ENCODE measurements around the gene GAL3ST1.
A peak's percentile ranks its signal among the peaks of the same experiment; 100 is the strongest.

GAL3ST1 gene

GRCh38 chr22:30591588-30592359 lies 17.3 kb upstream of the GAL3ST1 start, which contains the start of gene PES1:
PES1 (minus strand) TSS chr22:30591910; CDS start chr22:30591833, 77 bp downstream.
- H3K4me1 ChIP-seq (ENCODE audit: insufficient read depth, low read length, poor library complexity, severe bottlenecking), result peaks cover 17% of the 10 kb centered on the region
- H3F3A ChIP-seq (ENCODE audit: low read depth), result no peaks in the 10 kb centered on the region
- peaks cover 16% of the 10 kb centered on the region; the same call in 1 of the 2 replicates for H3K36me3 ChIP-seq (ENCODE audit: insufficient read depth, low read length)
- no peaks in the 10 kb centered on the region for H3K27me3 ChIP-seq (ENCODE audit: insufficient read depth, low read length, poor library complexity, severe bottlenecking)
- H3K9ac ChIP-seq (ENCODE audit: low read depth, low read length, poor library complexity, severe bottlenecking), result peak within 1 kb of the TSS; percentile 87
- H3K79me2 ChIP-seq (ENCODE audit: insufficient read depth, low read length), result peaks cover 26% of the 10 kb centered on the region
- H2AFZ ChIP-seq (ENCODE audit: low read length), result peak within 1 kb of the TSS; percentile 67; the same call in 1 of the 2 replicates
- no peaks in the 10 kb centered on the region for H4K20me1 ChIP-seq (ENCODE audit: insufficient read depth, low read length, poor library complexity, severe bottlenecking)
- no peak for TF ChIP-seq CTCF (conservative IDR thresholded peaks at IDR 0.05; ENCODE audit: low read length)
- no peak for TF ChIP-seq EZH2phosphoT487 (IDR thresholded peaks at IDR 0.05; ENCODE audit: borderline replicate concordance)
- no peaks in the 10 kb centered on the region for H3K9me3 ChIP-seq (ENCODE audit: insufficient read depth, low read depth, low read length)
- H3K4me2 ChIP-seq (ENCODE audit: low read depth, low read length, poor library complexity, severe bottlenecking), result peak within 1 kb of the TSS; percentile 92
- no peaks in the 10 kb centered on the region for H3K9me2 ChIP-seq (replicated peaks; ENCODE audit: low read depth, low read length)
- peak within 1 kb of the TSS; percentile 88 for H3K4me3 ChIP-seq (ENCODE audit: low read length, poor library complexity, severe bottlenecking)

- Histone ChIP-seq H3K36me3 (ENCODE audit: insufficient read depth, low read length) (peaks cover 22% of the 10 kb centered on the region; the same call in 1 of the 2 replicates), H3K9me3 (ENCODE audit: insufficient read depth, low read depth, low read length) (no peaks in the 10 kb centered on the region), H4K20me1 (ENCODE audit: insufficient read depth, low read length, poor library complexity, severe bottlenecking) (no peaks in the 10 kb centered on the region), H3F3A (ENCODE audit: low read depth) (no peaks in the 10 kb centered on the region), H3K9ac (ENCODE audit: low read depth, low read length, poor library complexity, severe bottlenecking) (peak overlapping the region; percentile 87), H3K4me1 (ENCODE audit: insufficient read depth, low read length, poor library complexity, severe bottlenecking) (peaks cover 17% of the 10 kb centered on the region), H3K4me2 (ENCODE audit: low read depth, low read length, poor library complexity, severe bottlenecking) (peak overlapping the region; percentile 92), H3K9me2 (replicated peaks; ENCODE audit: low read depth, low read length) (no peaks in the 10 kb centered on the region), H3K27me3 (ENCODE audit: insufficient read depth, low read length, poor library complexity, severe bottlenecking) (no peaks in the 10 kb centered on the region), H3K79me2 (ENCODE audit: insufficient read depth, low read length) (peaks cover 26% of the 10 kb centered on the region), H3K4me3 (ENCODE audit: low read length, poor library complexity, severe bottlenecking) (peak overlapping the region; percentile 88), H2AFZ (ENCODE audit: low read length) (0 out of 2 replicates have a peak overlapping the region, but pooled peaks have one; percentile 67)
- TF ChIP-seq CTCF (conservative IDR thresholded peaks at IDR 0.05; ENCODE audit: low read length), result no peak
- TF ChIP-seq EZH2phosphoT487 (IDR thresholded peaks at IDR 0.05; ENCODE audit: borderline replicate concordance), result no peak
These were observed 16.7 kb upstream of the GAL3ST1 start for GRCh38 chr22:30591191-30591587.

- H3K9me3 ChIP-seq (ENCODE audit: insufficient read depth, low read depth, low read length), result no peaks in the 10 kb centered on the region
- H4K20me1 ChIP-seq (ENCODE audit: insufficient read depth, low read length, poor library complexity, severe bottlenecking), result no peaks in the 10 kb centered on the region
- no peak overlapping the region for H3K9ac ChIP-seq (ENCODE audit: low read depth, low read length, poor library complexity, severe bottlenecking)
- H3K9me2 ChIP-seq (replicated peaks; ENCODE audit: low read depth, low read length), result no peaks in the 10 kb centered on the region
- H3K36me3 ChIP-seq (ENCODE audit: insufficient read depth, low read length), result peaks cover 58% of the 10 kb centered on the region; the same call in 1 of the 2 replicates
- H3K4me3 ChIP-seq (ENCODE audit: low read length, poor library complexity, severe bottlenecking), result no peak overlapping the region
- H3F3A ChIP-seq (ENCODE audit: low read depth), result no peaks in the 10 kb centered on the region
- TF ChIP-seq EZH2phosphoT487 (IDR thresholded peaks at IDR 0.05; ENCODE audit: borderline replicate concordance), result no peak
- TF ChIP-seq CTCF (conservative IDR thresholded peaks at IDR 0.05; ENCODE audit: low read length), result no peak
- no peak overlapping the region for H3K4me2 ChIP-seq (ENCODE audit: low read depth, low read length, poor library complexity, severe bottlenecking)
- peaks cover 24% of the 10 kb centered on the region for H3K79me2 ChIP-seq (ENCODE audit: insufficient read depth, low read length)
- H3K27me3 ChIP-seq (ENCODE audit: insufficient read depth, low read length, poor library complexity, severe bottlenecking), result no peaks in the 10 kb centered on the region
- H3K4me1 ChIP-seq (ENCODE audit: insufficient read depth, low read length, poor library complexity, severe bottlenecking), result peaks cover 17% of the 10 kb centered on the region
- no peak overlapping the region for H2AFZ ChIP-seq (ENCODE audit: low read length)
These were observed 11.9 kb upstream of the GAL3ST1 start for GRCh38 chr22:30586414-30586813.

Measured in Loucy (cell line).